Measurements from ENCODE around the gene SHOX. TPM values are rescaled to one million over a fixed set of nuclear protein-coding genes. Genes with fewer than 3 reads are reported as not detected.
"Not testable (repeated sequence)": the region's sequence is repeated elsewhere in the genome, so short reads cannot be mapped to it uniquely, and the experiment has no call there.

The SHOX gene
- total RNA-seq, 1 experiment from 2014 or later, result not detected

DNA sequence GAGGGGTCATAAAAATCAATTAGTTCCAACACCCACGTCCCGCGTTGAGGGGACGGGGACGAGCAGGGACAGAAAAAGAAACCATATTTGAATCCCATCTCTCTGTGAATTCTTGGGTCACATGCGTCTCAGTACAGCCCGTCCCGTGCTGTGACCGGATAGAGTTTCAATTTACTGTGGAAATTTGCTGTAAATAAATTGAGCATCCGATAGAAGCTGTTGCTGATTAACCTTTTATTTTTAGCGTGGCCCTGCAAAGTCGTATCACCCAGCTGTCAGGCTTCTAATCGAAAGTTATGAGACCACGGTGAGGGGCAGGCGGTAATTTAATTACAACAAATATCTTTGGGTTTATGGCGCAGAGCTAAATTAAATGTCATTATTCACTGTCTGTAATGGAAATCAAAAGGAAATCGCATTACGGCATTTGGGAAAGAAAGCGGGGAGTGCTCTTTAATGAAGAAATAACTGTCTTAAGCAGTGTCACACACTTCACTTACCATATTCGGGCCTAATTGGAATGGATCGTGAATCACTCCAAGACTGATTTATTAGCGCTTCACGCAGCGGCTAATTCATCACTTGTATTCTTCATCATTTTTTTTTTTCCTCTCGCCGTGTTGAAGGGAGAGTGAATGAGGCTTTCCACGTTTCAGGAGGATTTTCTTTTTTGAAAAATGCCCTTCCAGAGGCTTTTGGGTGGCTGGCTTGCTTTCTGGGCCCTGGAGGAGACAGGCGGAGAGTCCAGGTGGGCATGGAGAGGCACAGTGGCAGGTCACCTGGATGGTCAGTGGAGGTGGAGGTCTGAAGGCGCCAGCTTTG, 7.3 kb downstream of the SHOX start:
- no peak for DNase-seq (ENCODE audit: low read depth)

- no peak for DNase-seq (ENCODE audit: low read depth)
Observed at GRCh38 chrX:638482-639131, 8.0 kb downstream of the SHOX start.

- no peak for DNase-seq (ENCODE audit: low read depth)
Observed at GRCh38 chrX:639151-639550, 8.6 kb downstream of the SHOX start.

- DNase-seq (ENCODE audit: low read depth), result no peak
Observed at GRCh38 chrX:640641-641040, 10.1 kb downstream of the SHOX start.

DNA sequence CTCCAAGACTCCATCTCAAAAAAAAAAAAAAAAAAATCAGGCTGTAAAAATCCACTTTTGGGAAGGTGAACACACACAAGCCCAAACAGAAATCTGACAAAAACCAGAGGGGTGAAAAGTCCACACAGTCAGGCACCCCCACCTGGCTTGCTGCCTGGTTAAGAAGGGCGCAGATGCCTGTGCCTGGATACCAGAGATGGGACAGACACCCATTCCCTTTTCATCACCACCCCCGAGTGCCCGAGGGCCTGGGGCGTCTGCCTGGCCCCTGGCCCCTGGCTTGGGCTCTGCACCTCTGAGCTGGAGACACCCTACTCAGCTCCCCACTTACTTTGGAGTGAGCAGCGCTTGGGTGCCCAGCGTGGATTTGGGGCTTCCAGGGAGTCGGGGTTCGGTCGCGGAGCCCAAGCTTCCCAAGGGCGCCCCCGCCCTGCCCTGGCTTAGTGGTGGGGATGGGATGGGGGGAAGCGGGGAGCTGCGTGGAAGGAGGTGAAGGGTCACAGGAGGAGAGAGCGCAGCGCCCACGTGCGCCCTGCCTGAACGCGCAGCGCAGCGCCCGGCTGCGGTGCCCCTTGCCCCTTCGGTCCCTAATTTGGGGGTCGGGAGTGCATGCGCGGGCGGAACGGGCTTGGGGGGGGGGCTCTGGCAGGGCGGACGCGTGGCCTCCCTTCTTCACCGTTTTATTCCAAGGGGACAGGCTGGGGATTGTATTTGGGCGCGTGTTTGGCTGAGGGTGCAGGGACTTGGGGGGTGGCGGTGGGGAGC, 11.3 kb downstream of the SHOX start:
- no peak for DNase-seq (ENCODE audit: low read depth)

- no peak for DNase-seq (ENCODE audit: low read depth)
Observed at GRCh38 chrX:642436-643240, 12.0 kb downstream of the SHOX start.

DNA sequence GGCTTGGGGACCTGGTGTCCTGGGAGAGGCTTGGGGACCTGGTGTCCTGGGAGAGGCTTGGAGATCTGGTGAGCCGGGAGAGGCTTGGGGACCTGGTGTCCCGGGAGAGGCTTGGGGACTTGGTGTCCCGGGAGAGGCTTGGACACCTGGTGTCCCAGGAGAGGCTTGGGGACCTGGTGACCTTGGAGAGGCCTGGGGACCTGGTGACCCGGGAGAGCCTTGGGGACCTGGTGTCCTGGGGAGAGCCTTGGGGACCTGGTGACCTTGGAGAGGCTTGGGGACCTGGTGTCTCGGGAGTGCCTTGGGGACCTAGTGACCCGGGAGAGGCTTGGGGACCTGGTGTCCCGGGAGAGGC, 12.6 kb downstream of the SHOX start:
- DNase-seq (ENCODE audit: low read depth), result no peak

DNA sequence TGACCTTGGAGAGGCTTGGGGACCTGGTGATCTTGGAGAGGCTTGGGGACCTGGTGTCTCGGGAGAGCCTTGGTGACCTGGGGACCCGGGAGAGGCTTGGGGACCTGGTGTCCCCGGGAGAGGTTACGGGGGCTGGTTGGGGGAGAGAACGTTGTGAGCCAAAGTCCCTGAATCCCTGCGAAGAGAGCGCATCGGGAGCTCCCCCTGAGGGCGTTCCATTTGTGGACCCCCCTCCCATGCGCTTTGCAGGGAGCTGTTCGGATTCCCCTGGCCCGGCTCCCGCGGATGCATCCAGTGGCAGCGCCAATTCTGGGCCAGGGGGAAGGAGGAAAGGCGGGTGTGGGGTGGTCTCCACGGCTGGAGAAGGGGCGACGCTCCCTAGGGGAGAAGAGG, 13.3 kb downstream of the SHOX start:
- no peak for DNase-seq (ENCODE audit: low read depth)

DNA sequence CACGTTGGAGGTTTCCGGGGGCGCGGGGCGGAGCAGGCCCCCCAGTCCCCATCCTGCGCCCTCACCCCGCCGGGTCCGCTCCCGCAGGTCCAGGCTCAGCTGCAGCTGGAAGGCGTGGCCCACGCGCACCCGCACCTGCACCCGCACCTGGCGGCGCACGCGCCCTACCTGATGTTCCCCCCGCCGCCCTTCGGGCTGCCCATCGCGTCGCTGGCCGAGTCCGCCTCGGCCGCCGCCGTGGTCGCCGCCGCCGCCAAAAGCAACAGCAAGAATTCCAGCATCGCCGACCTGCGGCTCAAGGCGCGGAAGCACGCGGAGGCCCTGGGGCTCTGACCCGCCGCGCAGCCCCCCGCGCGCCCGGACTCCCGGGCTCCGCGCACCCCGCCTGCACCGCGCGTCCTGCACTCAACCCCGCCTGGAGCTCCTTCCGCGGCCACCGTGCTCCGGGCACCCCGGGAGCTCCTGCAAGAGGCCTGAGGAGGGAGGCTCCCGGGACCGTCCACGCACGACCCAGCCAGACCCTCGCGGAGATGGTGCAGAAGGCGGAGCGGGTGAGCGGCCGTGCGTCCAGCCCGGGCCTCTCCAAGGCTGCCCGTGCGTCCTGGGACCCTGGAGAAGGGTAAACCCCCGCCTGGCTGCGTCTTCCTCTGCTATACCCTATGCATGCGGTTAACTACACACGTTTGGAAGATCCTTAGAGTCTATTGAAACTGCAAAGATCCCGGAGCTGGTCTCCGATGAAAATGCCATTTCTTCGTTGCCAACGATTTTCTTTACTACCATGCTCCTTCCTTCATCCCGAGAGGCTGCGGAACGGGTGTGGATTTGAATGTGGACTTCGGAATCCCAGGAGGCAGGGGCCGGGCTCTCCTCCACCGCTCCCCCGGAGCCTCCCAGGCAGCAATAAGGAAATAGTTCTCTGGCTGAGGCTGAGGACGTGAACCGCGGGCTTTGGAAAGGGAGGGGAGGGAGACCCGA, 14.0 kb downstream of the SHOX start:
- no peak for DNase-seq (ENCODE audit: low read depth)

DNA sequence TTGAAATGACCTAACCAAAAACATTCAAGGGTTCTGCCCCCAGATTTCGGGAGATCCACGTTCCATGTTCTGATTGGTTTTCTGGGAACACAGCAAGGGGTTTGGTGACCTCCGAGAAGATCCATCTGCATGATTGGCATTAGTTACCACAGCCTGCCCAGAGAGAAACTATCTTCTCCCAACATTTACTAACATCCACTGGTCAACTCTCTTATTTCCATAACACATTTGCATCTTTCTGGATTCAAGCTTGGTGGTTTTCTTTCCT, 15.6 kb downstream of the SHOX start:
- DNase-seq (ENCODE audit: low read depth), result no peak

- no peak for DNase-seq (ENCODE audit: low read depth)
Observed at GRCh38 chrX:646796-647195, 16.2 kb downstream of the SHOX start.

- DNase-seq (ENCODE audit: low read depth), result no peak
Observed at GRCh38 chrX:649166-649565, 18.6 kb downstream of the SHOX start.

- no peak for DNase-seq (ENCODE audit: low read depth)
Observed at GRCh38 chrX:650324-650723, 19.7 kb downstream of the SHOX start.

DNA sequence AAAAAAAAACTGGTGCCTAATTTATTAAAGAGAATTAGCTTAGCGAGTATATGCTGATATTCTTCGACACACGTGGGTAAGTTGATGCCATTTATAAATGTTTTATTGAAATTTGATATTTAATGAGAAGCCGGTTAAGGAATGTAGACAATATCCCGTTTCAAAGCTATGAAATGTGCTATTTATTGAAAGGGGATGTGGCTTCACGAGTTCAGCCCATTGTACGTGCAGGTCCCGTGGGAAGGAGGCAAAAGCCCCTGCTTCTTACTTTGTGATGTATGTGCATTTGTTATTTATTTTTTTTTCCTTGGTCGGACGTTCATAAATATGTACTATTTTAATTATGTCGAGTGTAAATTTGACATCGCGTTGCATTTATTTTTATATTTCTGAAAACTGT, 20.2 kb downstream of the SHOX start:
- DNase-seq (ENCODE audit: low read depth), result no peak

DNA sequence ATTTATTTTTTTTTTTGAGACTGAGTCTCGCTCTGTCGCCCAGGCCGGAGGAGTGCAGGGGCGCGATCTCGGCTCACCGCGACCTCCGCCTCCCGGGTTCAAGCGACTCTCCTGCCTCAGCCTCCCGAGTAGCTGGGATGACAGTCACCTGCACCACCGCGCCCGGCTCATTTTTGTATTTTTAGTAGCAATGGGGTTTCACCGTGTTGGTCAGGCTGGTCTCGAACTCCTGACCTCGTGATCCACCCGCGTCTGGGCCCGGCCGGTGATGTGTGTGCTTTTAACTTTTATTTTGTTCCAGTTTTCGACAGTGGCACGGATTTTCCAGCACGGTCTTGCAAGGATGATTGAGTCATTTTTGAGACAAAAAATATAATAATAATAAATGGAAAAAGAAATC, 21.3 kb downstream of the SHOX start:
- DNase-seq (ENCODE audit: low read depth), result not testable (repeated sequence)

GRCh38 chrX:652341-652741, 21.8 kb downstream of the SHOX start:
- DNase-seq (ENCODE audit: low read depth), result no peak

DNA sequence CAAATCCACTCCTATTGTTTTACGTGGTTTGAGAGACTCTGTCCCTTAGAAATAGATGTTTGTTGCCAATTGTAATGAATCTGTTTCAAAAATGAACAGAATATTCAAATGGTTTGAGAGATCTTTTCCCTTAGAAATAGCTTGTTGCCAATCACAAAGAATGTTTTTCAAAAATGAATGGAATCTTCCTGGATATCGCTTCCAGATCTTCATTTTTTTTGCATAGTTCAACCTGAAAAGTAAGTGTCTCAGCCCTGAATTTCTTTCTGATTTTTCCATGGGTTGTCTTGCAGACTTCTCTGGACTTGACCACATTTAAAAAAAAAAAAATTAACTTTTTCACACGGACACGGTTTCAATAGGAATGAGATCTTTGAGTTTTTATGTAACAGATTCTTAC, 22.7 kb downstream of the SHOX start:
- DNase-seq (ENCODE audit: low read depth), result no peak

GRCh38 chrX:661154-661553, 30.6 kb downstream of the SHOX start:
- no peak for DNase-seq (ENCODE audit: low read depth)

GRCh38 chrX:662126-662525, 31.5 kb downstream of the SHOX start:
- DNase-seq (ENCODE audit: low read depth), result no peak

- no peak for DNase-seq (ENCODE audit: low read depth)
Observed at GRCh38 chrX:663841-664240, 33.2 kb downstream of the SHOX start.
